DOHH2 (cell line): ENCODE results near the gene LYPD5.
"Not testable (repeated sequence)": the region's sequence is repeated elsewhere in the genome, so short reads cannot be mapped to it uniquely, and the experiment has no call there.

Source experiments
- CTCF ChIP-seq: fragments of 200-600 bp; sonication (generic); IDR thresholded peaks from one replicate; pipeline ENCODE4 v1.5.1; 2014; ENCODE audit warnings: antibody characterized with exemption, mild to moderate bottlenecking, low read depth, low read length; ENCODE audit not compliant: poor library complexity, severe bottlenecking
- EZH2phosphoT487 ChIP-seq: fragments of 200-600 bp; sonication (generic); IDR thresholded peaks from 2 replicates; pipeline ENCODE4 v1.6.1; 2017; ENCODE audit warnings: borderline replicate concordance, mild to moderate bottlenecking, antibody characterized with exemption, low read length, moderate library complexity, mixed read lengths

GRCh38 chr19:43806401-43806800 lies 4.2 kb upstream of the LYPD5 start:
- not testable (repeated sequence) for TF ChIP-seq CTCF, EZH2phosphoT487
